ENCODE data around the gene CHFR. TPM values are rescaled to one million over a fixed set of nuclear protein-coding genes. Genes with fewer than 3 reads are reported as not detected.
"Not testable (repeated sequence)": the region's sequence is repeated elsewhere in the genome, so short reads cannot be mapped to it uniquely, and the experiment has no call there.

Gene CHFR
- total RNA-seq, 1 donor from 2014 or later: 87.2 TPM

GRCh38 chr12:132874620-132875019 lies 12.8 kb downstream of the CHFR start:
- intact Hi-C loops (cut with micrococcal nuclease): not testable (repeated sequence)

GRCh38 chr12:132874175-132874574 lies 13.2 kb downstream of the CHFR start:
- intact Hi-C loops (cut with micrococcal nuclease): no loop called here

DNA sequence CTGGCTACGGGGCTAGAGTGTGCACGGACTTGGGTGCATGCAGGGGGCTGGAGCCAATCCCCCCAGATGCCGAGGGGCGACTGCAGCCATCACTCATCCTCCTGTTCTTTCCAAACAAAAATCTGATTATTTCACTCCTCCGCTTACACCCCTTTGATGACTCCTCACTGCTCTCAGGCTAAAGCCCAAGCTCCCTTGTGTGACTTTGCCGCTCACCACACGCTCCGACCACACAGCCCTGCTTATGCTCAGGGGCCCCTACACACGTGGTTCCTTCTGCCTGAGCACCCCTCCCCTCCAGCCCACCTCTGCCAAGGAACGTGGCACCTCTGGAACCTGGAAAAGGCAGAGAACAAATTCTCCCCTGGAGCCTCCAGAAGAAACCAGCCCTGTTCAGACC lies 13.7 kb downstream of the CHFR start:
- intact Hi-C loops (cut with micrococcal nuclease): no loop called here

DNA sequence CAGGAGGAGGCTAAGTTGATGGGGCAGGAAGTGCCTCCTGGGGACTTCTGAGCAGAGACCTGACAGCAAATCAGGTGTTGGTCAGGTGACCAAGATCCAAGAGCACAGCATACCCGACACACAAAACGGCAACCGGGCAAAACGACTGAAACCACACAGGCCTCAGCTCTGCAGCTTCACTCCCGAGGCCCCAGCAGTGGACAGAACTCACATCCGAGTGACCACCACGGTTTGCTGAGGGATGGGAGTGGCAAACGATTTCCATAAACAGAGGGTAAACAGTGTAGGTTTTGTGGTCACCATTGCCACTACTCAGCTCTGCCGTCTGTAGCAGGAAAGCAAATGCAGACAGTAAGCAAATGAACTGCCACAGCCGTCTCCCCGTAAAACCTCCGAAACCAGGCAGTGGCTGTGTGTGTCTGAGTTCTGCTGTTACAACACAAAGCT lies 14.4 kb downstream of the CHFR start:
- intact Hi-C loops (cut with micrococcal nuclease): no loop called here

DNA sequence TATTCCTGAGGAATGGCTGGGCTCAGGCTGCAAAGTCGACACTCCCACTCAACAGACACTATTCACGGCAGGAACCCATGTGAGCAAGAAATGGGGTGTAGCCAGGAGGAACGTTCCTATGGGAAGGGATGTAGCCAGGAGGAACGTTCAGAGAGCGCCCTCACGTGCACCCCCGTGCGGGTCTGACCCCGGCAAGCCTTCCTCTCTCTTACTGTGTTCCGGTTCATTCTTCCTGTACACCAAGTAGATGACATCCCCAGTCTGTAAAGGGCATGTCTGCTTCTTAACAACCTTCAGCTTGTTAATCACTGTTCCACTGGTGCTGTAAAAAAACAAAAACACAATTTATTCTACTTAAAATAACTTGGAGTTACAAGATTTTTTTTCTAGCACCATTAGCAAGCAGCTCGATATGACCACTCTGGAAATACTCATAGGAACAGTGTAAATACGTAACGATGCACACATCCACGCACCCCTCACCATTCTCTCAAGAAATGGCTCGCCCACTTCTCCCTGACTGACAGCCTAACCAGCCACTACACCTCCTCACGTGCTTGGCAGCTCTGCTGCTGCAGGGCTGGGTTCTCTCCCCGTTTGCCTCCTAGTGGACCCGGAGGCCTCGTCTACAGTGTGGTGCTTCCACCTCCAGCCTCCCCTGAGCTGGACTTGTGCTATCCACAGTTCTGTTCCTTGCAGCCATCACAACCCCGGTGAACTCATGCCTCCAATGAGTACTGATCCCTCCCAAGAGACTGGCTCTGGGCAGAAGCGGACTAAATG lies 15.1 kb downstream of the CHFR start:
- intact Hi-C loops (cut with micrococcal nuclease): no loop called here

DNA sequence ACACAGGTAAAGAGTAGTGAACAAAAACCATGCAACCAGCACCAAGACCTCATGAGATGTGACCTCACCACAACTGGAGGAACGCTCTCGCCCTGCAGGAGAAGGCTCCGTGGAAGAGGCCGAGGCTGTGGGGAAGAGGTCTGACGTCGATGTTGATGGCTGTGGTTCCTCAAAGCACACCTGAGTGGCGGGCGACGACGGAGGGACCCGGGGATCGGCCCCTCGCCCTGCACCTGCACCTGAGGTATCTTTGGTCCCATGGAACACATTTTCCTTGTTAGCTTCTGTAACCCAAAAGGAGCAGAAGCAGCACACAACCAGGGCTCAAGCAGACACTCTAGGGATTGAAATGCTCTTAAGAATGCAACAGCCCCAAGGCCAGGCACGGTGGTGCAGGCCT lies 17.9 kb downstream of the CHFR start:
- intact Hi-C loops (cut with micrococcal nuclease): no loop called here

DNA sequence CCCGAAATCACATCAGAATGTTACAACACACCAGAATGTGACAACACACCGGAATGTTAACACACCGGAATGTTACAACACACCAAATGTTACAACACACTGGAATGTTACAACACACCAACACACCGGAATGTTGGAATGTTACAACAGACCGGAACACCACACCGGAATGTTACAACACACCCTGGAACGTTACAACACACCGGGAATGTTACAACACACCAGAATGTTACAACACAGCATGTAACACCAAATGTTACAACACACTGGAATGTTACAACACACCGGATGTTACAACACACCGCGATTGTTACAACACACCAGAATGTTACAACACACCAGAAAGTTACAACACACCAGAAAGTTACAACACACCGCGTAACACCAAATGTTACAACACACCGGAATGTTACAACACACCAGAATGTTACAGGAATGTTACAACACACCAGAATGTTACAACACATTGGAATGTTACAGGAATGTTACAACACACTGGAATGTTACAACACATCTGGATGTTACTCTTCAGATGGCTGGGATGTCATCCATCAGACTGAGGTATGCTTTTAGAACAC lies 21.1 kb downstream of the CHFR start:
- intact Hi-C loops (cut with micrococcal nuclease): no loop called here

DNA sequence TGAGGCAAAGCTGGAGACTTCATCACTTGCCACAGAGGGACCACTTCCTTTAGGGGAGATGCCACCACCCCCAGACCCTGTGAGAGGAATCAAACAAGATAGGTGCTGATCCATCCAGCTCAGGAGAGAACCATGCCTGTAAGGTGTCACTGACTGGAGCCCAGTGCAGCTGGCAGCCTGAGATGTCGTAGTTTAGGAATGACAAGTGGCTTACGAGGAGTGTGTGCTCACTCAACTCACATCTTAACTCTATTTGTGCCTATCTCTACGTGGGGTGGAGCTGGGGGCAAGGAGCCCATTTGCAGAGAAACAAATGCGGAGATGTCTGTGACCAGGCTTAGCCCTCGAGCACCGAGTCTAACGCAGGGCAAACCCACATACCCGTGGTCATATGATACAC lies 25.8 kb downstream of the CHFR start:
- intact Hi-C loops (cut with micrococcal nuclease): no loop called here

- intact Hi-C loops (cut with micrococcal nuclease): no loop called here
Measured at GRCh38 chr12:132858718-132859266, 28.6 kb downstream of the CHFR start.

GRCh38 chr12:132857019-132857418 lies 30.4 kb downstream of the CHFR start:
- intact Hi-C loops (cut with micrococcal nuclease): not testable (repeated sequence)

GRCh38 chr12:132856581-132856980 lies 30.8 kb downstream of the CHFR start:
- intact Hi-C loops (cut with micrococcal nuclease): no loop called here

- intact Hi-C loops (cut with micrococcal nuclease): not testable (repeated sequence)
Measured at GRCh38 chr12:132855211-132855610, 32.2 kb downstream of the CHFR start.

DNA sequence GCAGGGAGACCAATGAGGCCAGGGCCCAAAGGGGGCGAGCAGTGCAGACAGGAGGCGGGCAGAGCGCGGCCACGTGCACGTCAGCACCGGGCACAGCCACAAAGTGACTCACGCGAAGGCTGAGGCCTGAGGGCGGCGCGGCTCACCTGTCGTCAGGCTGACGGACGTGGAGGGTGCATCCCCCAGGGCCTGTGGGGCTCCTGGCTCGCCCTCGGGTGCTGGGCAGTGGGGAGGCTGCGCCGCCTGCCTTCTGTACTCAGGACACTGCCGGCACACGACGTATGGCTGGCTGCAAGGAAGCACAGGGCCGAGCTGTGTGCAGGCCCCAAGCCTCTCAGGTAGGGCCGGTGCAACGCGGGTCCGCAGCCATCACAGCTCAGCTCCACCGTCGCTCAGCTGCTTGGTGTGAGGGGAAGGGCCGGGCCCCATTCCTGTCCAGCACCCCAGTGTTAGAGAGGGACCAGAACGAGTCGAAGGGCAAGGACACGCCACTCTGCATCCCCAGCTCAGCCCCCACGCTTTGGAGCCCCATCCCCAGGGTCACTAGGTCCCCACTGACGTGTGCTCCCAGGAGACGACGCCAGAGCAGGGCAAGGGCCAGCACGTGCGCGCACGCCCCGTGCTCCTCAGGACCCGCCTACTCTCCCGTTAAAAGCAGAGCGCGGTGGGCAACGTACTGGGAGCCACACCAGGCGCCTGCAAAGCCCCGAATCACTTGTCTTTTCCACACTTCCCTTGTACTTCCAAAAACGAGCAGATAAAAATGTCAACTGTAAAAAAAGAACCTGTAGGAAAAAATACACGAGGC lies 33.9 kb downstream of the CHFR start:
- intact Hi-C loops (cut with micrococcal nuclease): no loop called here

- intact Hi-C loops (cut with micrococcal nuclease): no loop called here
Measured at GRCh38 chr12:132852496-132852895, 34.9 kb downstream of the CHFR start.

DNA sequence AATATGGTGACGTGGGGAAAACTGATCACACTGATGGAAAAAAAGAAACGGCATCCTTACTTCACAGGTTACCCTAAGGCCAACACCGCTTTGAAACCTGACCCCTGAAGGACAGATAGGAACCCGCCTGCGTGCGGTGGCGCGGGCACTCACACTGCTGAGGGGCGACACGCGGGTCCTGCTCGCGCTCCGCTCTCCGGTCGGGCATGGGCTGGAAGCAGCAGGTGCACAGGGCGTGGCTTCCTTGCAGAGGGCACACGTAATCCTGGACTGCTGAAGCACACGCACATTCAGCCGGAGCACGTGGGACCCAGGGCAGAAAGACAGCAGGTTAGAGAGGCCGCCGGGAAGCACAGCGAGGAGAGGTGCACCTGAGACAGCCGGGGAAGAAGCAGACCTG lies 35.9 kb downstream of the CHFR start:
- intact Hi-C loops (cut with micrococcal nuclease): no loop called here

DNA sequence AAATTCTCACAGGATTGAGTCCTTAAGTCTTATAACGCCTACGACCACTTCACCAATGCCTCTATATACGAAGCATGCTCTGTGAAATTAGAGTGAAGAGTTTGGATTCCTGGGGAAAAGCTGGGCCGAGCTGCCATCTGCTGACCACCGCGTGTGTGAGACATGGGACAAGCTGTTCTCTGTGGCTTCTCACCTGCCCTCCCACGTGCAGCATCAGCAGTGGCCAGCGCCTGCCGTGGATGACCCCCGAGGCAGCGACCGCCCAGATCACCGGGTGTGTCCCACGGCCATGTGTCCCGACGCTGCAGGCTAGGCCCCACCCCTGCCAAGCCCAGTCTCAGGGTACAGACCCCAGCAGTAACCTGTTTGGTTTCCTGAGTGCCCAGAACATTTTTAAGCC lies 37.1 kb downstream of the CHFR start:
- intact Hi-C loops (cut with micrococcal nuclease): no loop called here

DNA sequence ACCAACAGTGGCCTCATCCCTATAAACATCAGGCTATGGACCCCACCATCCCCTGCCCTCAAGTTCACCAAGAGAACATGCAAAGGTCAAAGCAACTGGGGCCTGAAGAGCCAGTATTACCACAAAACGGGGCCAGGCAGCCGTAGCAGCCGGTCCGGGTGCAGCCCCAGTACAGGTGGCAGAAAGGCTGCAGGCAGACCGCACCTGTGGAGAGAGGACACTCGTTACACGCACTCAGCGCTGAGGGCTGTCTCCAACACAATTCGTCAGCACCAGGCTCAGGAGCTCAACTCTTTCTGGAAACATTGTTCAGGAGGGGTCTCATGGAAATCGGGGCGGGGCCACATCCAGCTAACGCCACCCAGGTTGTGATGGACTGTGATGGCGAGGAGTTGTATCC lies 38.9 kb downstream of the CHFR start:
- intact Hi-C loops (cut with micrococcal nuclease): no loop called here

DNA sequence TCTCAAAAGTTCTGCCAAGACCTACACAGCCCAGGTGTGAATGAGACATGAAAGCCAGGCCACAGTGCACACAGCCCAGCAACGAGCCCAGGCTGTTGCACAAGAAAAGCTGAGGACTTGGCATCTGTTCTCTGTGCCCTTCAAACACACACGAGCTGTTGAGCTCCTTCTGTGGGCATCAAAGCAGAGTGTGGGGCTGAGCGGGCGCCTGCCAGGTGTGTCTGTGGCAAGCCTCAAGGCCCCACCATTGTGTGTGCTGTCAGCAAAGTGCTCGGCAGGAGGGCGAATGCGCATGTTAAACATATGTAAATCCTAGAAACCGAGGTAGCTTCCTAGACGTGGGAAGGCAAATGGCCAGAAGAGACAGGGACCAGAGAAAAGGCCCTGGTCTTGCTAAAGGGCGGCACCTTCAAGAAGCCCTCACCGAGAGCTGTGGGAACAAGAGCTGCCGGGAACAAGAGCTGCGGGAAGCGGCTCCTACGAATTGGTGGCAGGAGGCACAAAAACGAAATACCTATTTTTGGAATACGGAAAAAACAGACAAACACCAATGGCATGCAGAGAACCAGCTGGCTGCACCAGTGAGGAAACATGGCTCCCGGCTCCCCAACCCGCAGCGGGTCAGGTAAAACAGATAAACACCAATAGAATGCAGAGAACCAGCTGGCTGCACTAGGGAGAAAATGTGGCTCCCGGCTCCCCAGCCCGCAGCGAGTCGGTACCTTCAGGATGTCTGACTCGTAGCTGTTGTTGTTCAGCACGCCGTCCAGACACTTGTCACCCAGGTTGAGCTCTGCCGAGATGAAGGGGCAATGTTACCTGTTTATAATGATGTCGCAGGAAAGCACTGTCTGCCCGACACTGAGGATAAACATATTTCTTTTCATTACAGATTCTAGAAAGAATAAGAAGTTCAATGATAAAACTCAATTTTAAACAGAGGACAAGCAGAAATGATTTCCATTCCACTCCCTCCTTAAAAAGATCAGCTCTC lies 39.7 kb downstream of the CHFR start:
- intact Hi-C loops (cut with micrococcal nuclease): no loop called here

- intact Hi-C loops (cut with micrococcal nuclease): not testable (repeated sequence)
Measured at GRCh38 chr12:132844681-132845080, 42.7 kb downstream of the CHFR start.

GRCh38 chr12:132842449-132843045 lies 44.9 kb downstream of the CHFR start:
- intact Hi-C loops (cut with micrococcal nuclease): no loop called here

Measured in T-helper 2 cell treated with Interferon-gamma antibody and Interleukin-4, amounts not matched to agents 100 ng/mL and 5 ng/mL, for 36 hours (primary cell).